Measurements from ENCODE around the gene MYMX.

GRCh38 chr6:44263354-44264100 lies 46.8 kb downstream of the MYMX start:
- TF ChIP-seq CTCF (IDR thresholded peaks at IDR 0.05; ENCODE audit: low read depth, low read length) (no peak), EZH2phosphoT487 (IDR thresholded peaks at IDR 0.05; ENCODE audit: low read depth) (no peak)
